ENCODE results near the gene RTEL1.
A peak's percentile ranks its signal among the peaks of the same experiment; 100 is the strongest.

Gene RTEL1

GRCh38 chr20:63698739-63699465, 40.8 kb downstream of the RTEL1 start:
- DNase-seq: peak in 5 of 56 donors; percentile 12 to 52 (median 32)

- no peak for DNase-seq
Observed at GRCh38 chr20:63699466-63700198, 41.5 kb downstream of the RTEL1 start.

- DNase-seq: no peak
Observed at GRCh38 chr20:63700199-63701050, 42.3 kb downstream of the RTEL1 start.

- no peak for DNase-seq
Observed at GRCh38 chr20:63701051-63701328, 42.9 kb downstream of the RTEL1 start.

GRCh38 chr20:63701329-63702035, 43.4 kb downstream of the RTEL1 start:
- DNase-seq: no peak

GRCh38 chr20:63702036-63702665, 44.0 kb downstream of the RTEL1 start:
- no peak for DNase-seq

- DNase-seq: no peak
Observed at GRCh38 chr20:63702751-63703470, 44.8 kb downstream of the RTEL1 start.

GRCh38 chr20:63703471-63703975, 45.4 kb downstream of the RTEL1 start:
- DNase-seq: no peak

GRCh38 chr20:63703976-63704748, 46.0 kb downstream of the RTEL1 start:
- DNase-seq: no peak

GRCh38 chr20:63704749-63705117, 46.6 kb downstream of the RTEL1 start:
- DNase-seq: no peak

GRCh38 chr20:63705232-63706026, 47.3 kb downstream of the RTEL1 start:
- DNase-seq: no peak

- no peak for DNase-seq
Observed at GRCh38 chr20:63706027-63706695, 48.0 kb downstream of the RTEL1 start.

GRCh38 chr20:63706852-63707557, 48.9 kb downstream of the RTEL1 start:
- DNase-seq: peak in 20 of 56 donors; percentile 29 to 82 (median 54)

- peak in 54 of 56 donors; percentile 57 to 96 (median 86) for DNase-seq
Observed at GRCh38 chr20:63707558-63708300, 49.6 kb downstream of the RTEL1 start, which contains the start of the genes ARFRP1 and ZGPAT. TSS of gene ARFRP1 (minus strand) at chr20:63707976. CDS start at chr20:63707091, 885 bp downstream. TSS of gene ZGPAT (plus strand) at chr20:63708039. CDS start at chr20:63708581, 542 bp downstream.

GRCh38 chr20:63708301-63709148, 50.4 kb downstream of the RTEL1 start:
- no peak for DNase-seq
